Karpas-422 (cell line): ENCODE measurements around the gene SH3BP5L. TPM values are rescaled to one million over a fixed set of nuclear protein-coding genes. Genes with fewer than 3 reads are reported as not detected.
A peak's percentile ranks its signal among the peaks of the same experiment; 100 is the strongest.

ENCODE experiments used
- DNase-seq: peaks from one replicate; pipeline ENCODE4 v3.0.0-alpha.2; 2015
- H2AFZ ChIP-seq: fragments of 200-600 bp; sonication (generic); 2 replicates; pipeline ENCODE4 v1.6.1; 2014; ENCODE audit warnings: antibody characterized with exemption, low read length, mixed read lengths
- H3K27ac ChIP-seq: fragments of 200-600 bp; sonication (generic); 2 replicates; pipeline ENCODE4 v1.5.1; 2014; ENCODE audit warnings: mild to moderate bottlenecking, low read length, moderate library complexity
- H3K27me3 ChIP-seq: fragments of 200-600 bp; sonication (generic); 2 replicates; pipeline ENCODE4 v1.6.1; 2014; ENCODE audit warnings: low read length, mixed read lengths
- H3K36me3 ChIP-seq: fragments of 200-600 bp; sonication (generic); 2 replicates; pipeline ENCODE4 v1.6.1; 2014; ENCODE audit warnings: low read length, mixed read lengths; ENCODE audit not compliant: insufficient read depth
- H3K4me1 ChIP-seq: fragments of 200-600 bp; sonication (generic); 2 replicates; pipeline ENCODE4 v1.6.1; 2014; ENCODE audit warnings: mild to moderate bottlenecking, low read length, mixed read lengths
- H3K4me2 ChIP-seq: fragments of 200-600 bp; sonication (generic); 2 replicates; pipeline ENCODE4 v1.6.1; 2014; ENCODE audit warnings: low read length, low read depth, mild to moderate bottlenecking; ENCODE audit not compliant: poor library complexity, severe bottlenecking
- H3K4me3 ChIP-seq: fragments of 200-600 bp; sonication (generic); 2 replicates; pipeline ENCODE4 v1.5.1; 2014; ENCODE audit warnings: mild to moderate bottlenecking, antibody characterized with exemption, low read length, mixed read lengths
- H3K79me2 ChIP-seq: fragments of 200-600 bp; sonication (generic); 2 replicates; pipeline ENCODE4 v1.6.1; 2014; ENCODE audit warnings: mild to moderate bottlenecking, low read length, mixed read lengths
- H3K9ac ChIP-seq: fragments of 200-600 bp; sonication (generic); 2 replicates; pipeline ENCODE4 v1.6.0; 2014; ENCODE audit warnings: low read length
- H3K9me2 ChIP-seq: fragments of 200-600 bp; sonication (generic), shearing (Covaris generic); replicated peaks from 2 replicates; pipeline ENCODE4 v1.6.0; 2014; ENCODE audit warnings: mild to moderate bottlenecking, low read length, moderate library complexity; ENCODE audit not compliant: insufficient read depth
- H3K9me3 ChIP-seq: fragments of 300-700, 200-600 bp; sonication (generic); 2 replicates; pipeline ENCODE4 v1.6.1; 2014; ENCODE audit warnings: low read length, mixed read lengths
- H4K20me1 ChIP-seq: fragments of 200-600 bp; sonication (generic); 2 replicates; pipeline ENCODE4 v1.6.1; 2014; ENCODE audit warnings: mild to moderate bottlenecking, antibody characterized with exemption, low read length, low read depth; ENCODE audit not compliant: insufficient read depth
- total RNA-seq: library from RNA; depleted of rRNA; stranded (reverse); fragments of >200 nt; shearing (Covaris generic); gene quantifications from 2 replicates; pipeline ENCODE4 v1.2.3, GENCODE V29; 2014; ENCODE audit warnings: low replicate concordance

SH3BP5L gene
- total RNA-seq, 1 experiment from 2014 or later: 14.6 TPM

DNA sequence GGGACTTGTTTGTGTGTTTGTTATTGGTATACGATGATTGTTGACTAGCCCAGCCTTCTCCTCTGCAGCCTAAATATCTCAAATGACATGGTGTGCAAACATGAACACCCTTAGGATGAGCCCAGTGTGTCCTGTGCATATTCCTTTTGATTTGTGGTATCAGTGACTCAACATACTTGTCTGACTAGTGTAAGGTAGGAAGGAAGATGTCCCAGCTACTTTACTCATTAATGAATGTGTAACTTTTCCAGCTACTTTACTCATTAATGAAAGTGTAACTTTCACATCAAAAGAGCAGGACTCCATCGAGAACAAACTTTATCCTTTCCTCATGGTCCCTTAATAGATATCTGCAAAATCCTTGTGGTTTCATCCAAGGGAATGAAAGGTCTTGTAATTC is 35.9 kb upstream of the SH3BP5L start:
- DNase-seq: peak; percentile 40

DNA sequence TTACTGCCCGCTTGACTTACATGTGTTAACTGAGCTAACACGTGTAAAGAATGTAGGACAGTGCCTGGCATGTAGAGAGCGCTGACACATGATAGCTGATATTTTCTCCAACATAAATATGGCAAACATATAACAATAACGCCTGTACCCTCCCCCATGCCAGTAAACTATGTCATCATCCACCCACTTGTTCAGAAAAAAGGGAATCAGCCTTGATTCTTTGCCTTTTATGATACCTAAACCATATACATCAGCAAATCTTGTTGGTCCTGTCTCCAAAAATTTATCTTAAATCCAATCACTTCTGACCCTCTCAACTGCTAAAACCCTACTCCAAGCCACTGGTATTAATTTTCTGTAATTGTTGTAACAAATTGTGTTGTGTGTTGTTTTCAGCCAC is 34.3 kb upstream of the SH3BP5L start:
- H3K4me1 ChIP-seq: peaks cover 57% of the 10 kb centered on the region
- DNase-seq: no peak
- H2AFZ ChIP-seq: no peak overlapping the region

More for the DNA sequence above, 35.9 kb upstream of the SH3BP5L start:
- H3K9me2 ChIP-seq: no peaks in the 10 kb centered on the region
- no peak overlapping the region for H2AFZ ChIP-seq
- no peak overlapping the region for H3K9ac ChIP-seq
- H3K4me3 ChIP-seq: no peak overlapping the region
- peaks cover 18% of the 10 kb centered on the region for H3K79me2 ChIP-seq
- peaks cover 50% of the 10 kb centered on the region for H3K4me1 ChIP-seq
- H3K9me3 ChIP-seq: no peaks in the 10 kb centered on the region
- H4K20me1 ChIP-seq: no peaks in the 10 kb centered on the region
- H3K4me2 ChIP-seq: no peak overlapping the region
- no peaks in the 10 kb centered on the region for H3K27me3 ChIP-seq
- H3K27ac ChIP-seq: no peak overlapping the region
- H3K36me3 ChIP-seq: no peaks in the 10 kb centered on the region

DNA sequence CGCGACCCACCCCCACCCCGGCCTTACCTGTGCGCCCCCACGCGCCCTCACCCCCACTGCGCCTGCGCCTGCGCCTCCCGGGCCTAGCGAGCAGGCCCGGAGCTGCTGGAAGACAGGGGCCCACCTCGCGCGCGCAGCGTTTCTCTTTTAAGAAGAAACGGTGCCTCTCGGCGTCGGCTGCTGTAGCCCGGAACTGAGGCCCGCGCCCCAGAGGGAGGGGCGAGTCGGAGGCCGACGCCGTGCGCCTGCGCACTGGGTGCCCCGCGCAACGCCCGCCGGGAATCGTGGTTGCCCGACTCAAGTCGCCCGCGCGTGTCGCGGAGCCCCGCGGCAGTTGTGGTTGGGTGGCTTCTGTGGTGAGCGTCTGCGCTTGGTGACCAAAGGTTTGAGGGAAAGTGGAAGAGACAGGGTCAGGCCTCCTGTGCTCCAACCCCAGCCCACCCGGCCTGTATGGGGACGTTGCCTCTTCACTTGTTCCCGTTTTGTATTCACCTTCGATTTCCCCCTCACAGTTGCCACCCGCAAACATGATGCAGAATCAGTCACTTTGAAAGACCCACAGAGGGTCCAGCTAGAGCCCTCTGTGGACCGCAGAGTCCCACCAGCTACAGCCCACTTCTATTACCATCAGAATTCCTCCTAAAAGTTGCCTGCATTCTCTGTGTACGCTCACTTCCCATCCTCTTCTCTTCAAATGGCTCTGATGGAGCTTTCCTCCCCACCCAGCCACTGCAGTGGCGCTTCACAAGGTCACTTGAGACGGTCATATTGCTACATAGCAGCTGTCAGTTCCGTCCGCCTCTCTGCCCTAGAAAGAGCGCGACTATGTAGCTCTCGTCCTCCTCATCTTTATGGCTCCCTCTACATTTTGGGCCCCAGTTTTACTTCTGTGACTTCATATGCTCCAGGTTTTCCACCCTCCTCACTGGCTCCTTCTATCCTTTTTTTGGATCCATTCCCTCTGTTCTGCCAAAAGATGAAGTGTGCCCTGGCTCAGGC is 33.5 kb upstream of the SH3BP5L start, which contains the start of gene ZNF692:
TSS of gene ZNF692 (minus strand) at position 195 of the 999 bp plus-strand sequence. CDS start 776 bp downstream, outside the sequence.
- Histone ChIP-seq H3K4me1 (peaks cover 56% of the 10 kb centered on the region), H4K20me1 (no peaks in the 10 kb centered on the region), H3K9me3 (no peaks in the 10 kb centered on the region), H3K9ac (peak within 1 kb of the TSS; percentile 97), H3K4me2 (peak within 1 kb of the TSS; percentile 86), H3K79me2 (peaks cover 31% of the 10 kb centered on the region), H3K4me3 (peak within 1 kb of the TSS; percentile 86), H3K27ac (peak within 1 kb of the TSS; percentile 65), H2AFZ (peak within 1 kb of the TSS; percentile 74), H3K9me2 (no peaks in the 10 kb centered on the region), H3K36me3 (peaks cover 5% of the 10 kb centered on the region), H3K27me3 (no peaks in the 10 kb centered on the region)
- peak; percentile 99 for DNase-seq

More for the DNA sequence above, 34.3 kb upstream of the SH3BP5L start:
- Histone ChIP-seq H4K20me1 (no peaks in the 10 kb centered on the region), H3K9me2 (no peaks in the 10 kb centered on the region), H3K36me3 (no peaks in the 10 kb centered on the region), H3K27ac (no peak overlapping the region), H3K79me2 (peaks cover 31% of the 10 kb centered on the region), H3K4me3 (peak overlapping the region; percentile 70), H3K27me3 (no peaks in the 10 kb centered on the region), H3K9ac (peak overlapping the region; percentile 97), H3K9me3 (no peaks in the 10 kb centered on the region), H3K4me2 (peak overlapping the region; percentile 86)

DNA sequence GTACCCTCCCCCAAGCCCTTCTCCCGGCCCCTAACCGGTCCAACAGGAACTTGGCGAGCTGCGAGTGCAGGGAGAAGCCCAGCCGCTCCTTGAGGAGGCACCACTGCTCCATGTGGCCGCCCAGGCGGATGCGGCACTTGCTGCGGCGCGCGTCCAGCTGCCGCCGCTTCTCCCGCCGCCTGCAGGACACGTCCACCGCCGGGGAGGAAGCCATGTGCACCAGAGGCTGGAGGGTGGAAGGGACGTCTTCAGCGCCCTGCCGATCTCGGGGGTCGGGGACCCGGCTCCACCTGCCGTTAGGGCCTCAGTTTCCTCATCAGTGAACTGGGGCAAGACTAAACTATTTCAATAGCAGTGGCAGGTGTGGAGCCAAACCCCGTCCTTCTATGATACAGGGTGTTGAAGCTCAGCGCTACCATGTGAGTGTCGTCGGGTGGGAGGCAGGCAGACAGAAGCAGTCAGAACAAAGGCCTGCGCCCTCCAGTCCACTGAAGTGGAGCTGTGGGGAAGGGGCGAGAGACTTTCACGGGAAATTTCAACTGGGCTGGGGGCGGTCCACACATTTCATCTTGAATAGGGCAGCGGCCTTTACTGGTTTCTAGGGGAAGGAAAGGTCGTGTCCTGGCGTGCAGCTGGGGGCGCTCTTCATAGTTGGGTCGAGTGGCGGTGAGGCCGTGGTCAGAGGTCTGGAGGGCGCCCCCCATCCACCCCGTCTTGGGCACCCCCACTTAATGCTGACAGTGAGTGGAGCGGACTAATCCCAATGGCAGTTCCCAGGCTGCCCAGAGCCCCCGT is 32.6 kb upstream of the SH3BP5L start:
- peak overlapping the region; percentile 86 for H3K4me2 ChIP-seq
- peak overlapping the region; percentile 97 for H3K9ac ChIP-seq
- peak overlapping the region; percentile 74 for H2AFZ ChIP-seq
- peak; percentile 77 for DNase-seq
- no peaks in the 10 kb centered on the region for H3K9me2 ChIP-seq
- no peaks in the 10 kb centered on the region for H4K20me1 ChIP-seq
- H3K36me3 ChIP-seq: peaks cover 9% of the 10 kb centered on the region
- peaks cover 47% of the 10 kb centered on the region for H3K4me1 ChIP-seq
- H3K27me3 ChIP-seq: no peaks in the 10 kb centered on the region
- peak overlapping the region; percentile 65 for H3K27ac ChIP-seq
- peak overlapping the region; percentile 86 for H3K4me3 ChIP-seq
- H3K9me3 ChIP-seq: no peaks in the 10 kb centered on the region
- H3K79me2 ChIP-seq: peaks cover 31% of the 10 kb centered on the region

DNA sequence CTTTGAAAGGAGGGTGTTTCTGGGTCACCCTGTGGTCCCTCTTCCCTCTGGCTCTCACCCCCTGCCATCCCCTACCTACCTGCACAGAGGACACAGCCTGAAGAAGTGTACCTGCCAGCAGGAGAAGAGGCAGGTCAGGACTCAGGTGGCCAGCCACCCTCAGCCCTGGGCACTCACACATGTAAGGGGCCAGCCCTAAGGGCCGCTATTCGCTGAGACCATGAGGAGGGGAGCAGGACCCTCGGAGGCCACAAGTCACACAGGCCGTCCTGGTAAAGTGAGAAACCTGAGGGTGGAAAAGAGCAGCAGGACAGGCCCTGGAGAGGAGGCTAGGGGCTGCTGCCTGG is 32.0 kb upstream of the SH3BP5L start:
- Histone ChIP-seq H3K36me3 (peaks cover 12% of the 10 kb centered on the region), H4K20me1 (no peaks in the 10 kb centered on the region), H3K4me2 (peak overlapping the region; percentile 86), H3K9me2 (no peaks in the 10 kb centered on the region), H3K27ac (peak overlapping the region; percentile 65), H3K9me3 (no peaks in the 10 kb centered on the region), H3K4me3 (peak overlapping the region; percentile 86), H3K27me3 (no peaks in the 10 kb centered on the region), H3K9ac (peak overlapping the region; percentile 97), H3K79me2 (peaks cover 31% of the 10 kb centered on the region), H2AFZ (peak overlapping the region; percentile 74; the same call in 1 of the 2 replicates), H3K4me1 (peaks cover 45% of the 10 kb centered on the region)
- DNase-seq: no peak

DNA sequence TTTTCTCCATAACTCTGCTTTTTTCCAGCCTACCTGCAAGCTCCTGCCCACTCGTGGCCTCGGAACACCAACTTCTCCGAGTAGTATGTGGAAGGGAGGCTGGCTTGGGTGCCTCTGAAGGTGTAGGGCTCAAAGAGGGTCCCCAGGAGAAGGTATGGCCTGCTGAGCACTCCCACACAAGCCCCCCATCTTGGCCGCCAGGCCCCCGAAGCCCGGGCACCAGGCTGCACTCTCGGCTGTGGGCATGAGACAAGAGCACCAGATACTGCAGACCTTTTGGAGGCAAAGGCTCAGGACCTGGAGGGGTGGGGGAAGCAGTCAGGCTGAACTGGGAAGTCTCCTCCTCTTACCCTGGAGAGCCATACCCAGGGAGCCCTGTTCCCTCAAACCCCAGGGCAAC is 31.5 kb upstream of the SH3BP5L start:
- Histone ChIP-seq H3K36me3 (peaks cover 12% of the 10 kb centered on the region), H3K27ac (peak overlapping the region; percentile 65; the same call in 1 of the 2 replicates), H3K9me2 (no peaks in the 10 kb centered on the region), H3K9me3 (no peaks in the 10 kb centered on the region), H3K4me3 (peak overlapping the region; percentile 86), H3K27me3 (no peaks in the 10 kb centered on the region), H3K4me2 (peak overlapping the region; percentile 86), H3K79me2 (peaks cover 31% of the 10 kb centered on the region), H3K4me1 (peaks cover 46% of the 10 kb centered on the region), H4K20me1 (no peaks in the 10 kb centered on the region), H2AFZ (no peak overlapping the region), H3K9ac (peak overlapping the region; percentile 97)
- DNase-seq: no peak

DNA sequence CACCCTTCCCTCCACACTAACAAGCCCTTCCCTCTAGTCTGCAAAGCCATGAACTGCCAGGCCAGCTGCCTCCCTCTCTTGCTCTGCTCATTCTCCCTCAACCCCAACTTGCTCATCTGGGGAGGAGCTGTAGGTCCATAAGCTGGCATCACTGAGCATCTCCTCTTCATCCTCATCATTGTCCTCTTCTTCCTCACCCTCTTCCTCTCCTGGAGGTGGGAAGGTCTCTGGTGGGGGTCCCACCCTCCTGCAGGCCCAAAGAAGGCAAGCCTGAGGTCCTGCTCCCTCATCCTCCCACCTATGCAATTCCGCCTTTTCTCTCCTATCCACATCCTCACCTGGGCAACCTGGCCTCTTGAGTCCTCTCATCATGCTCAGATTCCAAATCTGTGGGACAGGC is 30.5 kb upstream of the SH3BP5L start:
- peak overlapping the region; percentile 97; the same call in 1 of the 2 replicates for H3K9ac ChIP-seq

More for the DNA sequence above, 30.5 kb upstream of the SH3BP5L start:
- Histone ChIP-seq H3K79me2 (peaks cover 31% of the 10 kb centered on the region), H3K4me3 (0 out of 2 replicates have a peak overlapping the region, but pooled peaks have one; percentile 1), H3K36me3 (peaks cover 12% of the 10 kb centered on the region), H2AFZ (no peak overlapping the region), H3K4me1 (peaks cover 47% of the 10 kb centered on the region), H3K9me2 (no peaks in the 10 kb centered on the region), H3K27me3 (no peaks in the 10 kb centered on the region), H3K27ac (no peak overlapping the region), H4K20me1 (no peaks in the 10 kb centered on the region), H3K4me2 (peak overlapping the region; percentile 5), H3K9me3 (no peaks in the 10 kb centered on the region)
- no peak for DNase-seq
